CD4-positive, alpha-beta T cell treated with Interleukin-4 for 4 hours (primary cell): Measurements from ENCODE around the gene SREBF2.
A peak's percentile ranks its signal among the peaks of the same experiment; 100 is the strongest.
"Not testable (repeated sequence)": the region's sequence is repeated elsewhere in the genome, so short reads cannot be mapped to it uniquely, and the experiment has no call there.

ENCODE experiments used
- DNase-seq: peaks from one replicate; pipeline ENCODE4 v3.0.0-alpha.2; 2020

The SREBF2 gene

DNA sequence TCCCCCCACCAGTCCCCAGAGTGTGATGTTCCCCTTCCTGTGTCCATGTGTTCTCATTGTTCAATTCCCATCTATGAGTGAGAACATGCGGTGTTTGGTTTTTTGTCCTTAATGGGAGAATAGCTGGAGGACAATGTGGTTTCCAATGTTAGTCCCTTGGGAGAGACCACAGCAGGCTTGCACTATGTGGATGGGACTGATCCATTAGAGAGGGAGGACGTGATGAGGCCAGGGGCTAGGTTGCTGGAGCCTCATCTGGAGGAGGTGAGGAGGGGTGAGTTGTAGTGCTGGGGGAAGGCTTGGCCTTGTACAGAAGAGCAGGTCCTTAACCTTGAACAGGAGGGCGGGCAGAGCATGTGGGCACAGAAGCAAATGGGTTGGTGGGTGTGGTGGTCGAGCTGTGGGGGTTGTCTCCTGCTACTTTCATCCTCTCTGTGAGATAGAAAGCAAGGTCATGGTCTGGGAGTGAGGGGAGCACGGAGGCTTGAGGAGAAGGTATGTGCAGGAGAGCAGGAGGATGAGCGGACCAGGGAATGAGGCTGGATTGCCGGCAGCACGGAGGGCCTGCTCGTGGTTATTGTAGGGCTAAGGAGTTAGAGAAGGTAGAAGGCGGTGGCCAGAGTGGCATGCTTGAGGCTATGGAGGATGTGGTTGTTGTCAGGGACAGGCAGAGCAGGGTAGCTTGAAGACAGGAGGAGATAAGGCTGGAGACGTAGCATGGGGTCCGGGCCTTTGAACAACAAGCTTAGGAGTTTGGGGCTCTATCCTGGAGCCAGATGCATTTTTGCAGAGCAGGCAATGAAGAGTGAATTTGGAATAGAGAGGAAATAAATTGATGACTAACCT is 11.2 kb upstream of the SREBF2 start:
- DNase-seq: no peak

DNA sequence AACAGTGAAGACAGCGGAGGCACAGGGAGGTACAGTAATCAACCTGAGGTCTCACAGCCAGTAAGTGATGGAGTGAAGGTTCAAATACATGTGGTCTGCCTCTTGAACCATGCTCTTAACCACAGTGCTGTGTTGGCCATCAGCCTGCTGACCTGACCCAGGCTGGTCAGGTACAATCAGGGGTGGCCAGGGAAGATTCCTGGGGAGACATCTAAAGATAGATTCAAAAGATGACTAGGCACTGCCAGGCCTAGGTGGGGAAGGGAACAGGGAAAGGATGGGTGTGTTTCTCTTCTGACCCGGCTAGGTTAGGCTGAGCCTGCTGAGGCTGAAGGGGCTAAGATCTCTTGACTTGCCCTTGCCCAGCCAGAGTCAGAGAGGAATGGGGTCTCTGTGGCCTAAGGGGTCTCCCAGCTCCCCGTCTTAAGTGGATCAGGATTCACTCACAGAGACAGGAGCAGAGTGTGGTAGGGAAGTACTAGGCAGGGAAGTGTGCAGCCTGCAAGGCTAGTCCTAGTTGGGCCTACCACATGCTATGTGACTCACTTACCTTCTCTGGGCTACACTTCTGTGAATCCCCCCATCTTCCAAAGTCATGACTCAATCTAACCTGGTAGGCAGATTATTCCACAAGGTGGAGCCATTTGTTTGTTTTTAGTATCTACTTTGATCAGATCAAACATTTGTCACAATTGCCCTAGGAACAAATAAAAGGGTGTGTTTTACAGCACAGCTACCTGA is 10.4 kb upstream of the SREBF2 start:
- DNase-seq: peak; percentile 92

DNA sequence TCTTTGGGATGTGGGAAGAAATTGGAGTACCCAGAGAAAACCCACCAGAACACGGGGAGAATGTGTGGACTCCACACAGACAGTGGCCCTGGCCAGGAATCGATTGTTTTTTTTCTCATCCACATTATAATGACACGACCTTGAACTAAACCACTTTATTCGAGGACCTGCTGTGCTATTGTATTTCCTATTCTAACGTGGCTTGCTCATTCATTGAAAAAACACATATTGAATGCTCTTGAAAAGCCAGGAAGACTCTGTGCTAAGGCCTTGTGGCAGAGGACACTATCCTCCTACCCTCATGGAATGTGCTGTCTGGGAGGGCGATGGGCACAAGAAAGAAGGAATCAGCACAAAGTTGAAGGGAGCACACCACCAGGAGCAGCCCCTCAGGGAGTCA is 9.1 kb upstream of the SREBF2 start:
- no peak for DNase-seq

DNA sequence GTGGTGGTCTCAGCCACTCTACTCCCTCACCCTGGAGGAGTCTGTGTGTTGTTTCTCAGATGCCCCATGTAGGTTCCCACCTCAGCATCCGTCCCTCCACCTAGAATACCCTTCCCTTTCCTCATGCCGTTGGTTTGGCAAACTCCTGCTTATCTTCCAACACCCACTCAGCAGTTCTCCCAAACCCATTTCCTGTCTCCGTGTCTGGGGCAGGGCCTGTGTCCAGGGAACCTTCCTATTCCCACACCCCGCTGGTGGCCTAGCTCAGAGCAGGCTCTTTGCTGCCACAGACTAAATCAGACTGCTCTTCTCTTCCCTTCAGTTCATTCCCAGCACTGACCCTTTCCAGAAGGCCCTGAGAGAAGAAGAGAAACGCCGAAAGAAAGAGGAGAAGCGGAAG is 7.5 kb upstream of the SREBF2 start:
- no peak for DNase-seq

DNA sequence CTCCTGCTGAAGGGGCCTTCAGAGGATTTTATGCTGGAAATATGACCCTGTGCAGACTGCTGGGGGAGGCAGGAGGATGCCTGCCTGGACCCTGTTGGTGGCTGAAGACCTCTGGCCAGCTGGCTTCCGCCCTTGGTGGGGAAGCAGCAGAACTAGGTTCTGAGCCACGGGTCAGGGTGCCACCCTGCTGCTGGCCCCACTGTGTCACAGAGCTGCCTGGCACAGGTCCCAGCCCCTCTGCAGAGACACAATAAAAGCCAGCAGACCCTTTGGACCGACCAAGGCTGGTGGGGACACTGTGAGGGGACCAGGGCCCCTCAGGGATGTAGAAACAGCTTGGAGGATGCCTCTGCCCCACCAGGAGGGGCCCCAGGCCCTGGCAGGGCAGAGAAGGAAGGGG is 6.9 kb upstream of the SREBF2 start:
- DNase-seq: no peak

DNA sequence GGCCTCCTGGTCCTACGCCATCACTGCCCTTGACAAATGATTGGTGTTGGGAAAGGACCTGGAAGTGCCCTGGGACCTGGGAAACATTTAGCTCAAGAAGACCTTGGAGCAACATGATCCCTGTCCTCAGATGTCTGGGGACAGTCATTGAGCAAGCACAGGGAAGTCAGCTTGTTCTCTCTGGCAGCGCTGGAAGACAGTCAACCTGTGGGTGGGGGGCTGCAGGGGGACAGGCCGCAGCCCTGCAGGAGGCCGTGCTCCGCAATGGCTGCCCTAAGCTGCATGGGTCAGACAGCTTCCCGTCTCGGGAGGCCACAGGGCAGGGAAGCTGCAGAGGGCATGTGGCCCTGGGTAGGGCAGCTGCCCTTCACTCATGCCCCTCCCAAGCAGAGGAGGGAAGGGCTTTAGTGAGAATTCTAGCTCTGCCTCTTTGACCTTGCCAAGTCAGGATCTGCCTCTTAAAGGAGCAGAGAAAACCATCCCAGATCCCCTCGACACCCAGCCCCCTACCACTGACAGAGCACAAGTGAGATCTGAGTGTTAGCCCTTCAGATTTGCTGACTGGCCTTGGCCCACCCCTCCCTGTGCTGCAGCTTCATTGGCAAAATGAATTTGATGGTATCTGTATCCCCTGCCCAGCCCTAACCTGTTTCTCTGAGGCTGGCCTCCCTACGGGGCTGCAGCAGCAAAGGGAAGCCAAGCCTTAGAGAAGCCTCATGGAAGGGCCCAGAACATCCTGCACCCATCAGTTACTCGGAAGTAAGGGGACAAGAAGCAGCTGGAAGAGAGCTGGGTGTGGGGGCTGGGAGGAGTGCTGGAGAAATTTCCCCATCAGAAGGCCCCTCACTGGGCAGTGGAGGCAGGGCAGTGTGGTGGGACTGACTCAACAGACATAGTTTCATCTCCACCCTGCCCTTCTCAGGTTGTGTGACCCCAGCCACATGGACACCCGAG is 6.2 kb upstream of the SREBF2 start:
- no peak for DNase-seq

DNA sequence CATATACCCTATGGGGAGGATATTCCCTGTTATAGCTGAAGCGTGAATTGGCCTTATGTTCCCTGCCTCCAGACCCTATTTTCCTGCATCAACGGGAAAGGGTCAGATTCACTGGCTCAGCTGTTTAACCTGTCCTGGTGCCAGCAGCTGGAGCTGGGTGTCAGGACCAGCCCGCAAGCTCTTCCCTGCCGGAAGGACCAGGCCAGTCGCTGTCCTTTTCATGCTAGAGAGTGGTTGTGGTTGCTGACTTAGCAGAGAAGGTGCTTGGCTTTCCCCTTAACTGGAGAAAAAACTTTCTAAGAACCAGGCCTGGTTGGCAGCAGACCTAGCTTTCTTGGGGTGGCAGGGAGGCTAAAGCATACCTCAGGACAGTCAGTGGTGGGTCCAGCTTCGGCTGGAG is 5.2 kb upstream of the SREBF2 start:
- no peak for DNase-seq

DNA sequence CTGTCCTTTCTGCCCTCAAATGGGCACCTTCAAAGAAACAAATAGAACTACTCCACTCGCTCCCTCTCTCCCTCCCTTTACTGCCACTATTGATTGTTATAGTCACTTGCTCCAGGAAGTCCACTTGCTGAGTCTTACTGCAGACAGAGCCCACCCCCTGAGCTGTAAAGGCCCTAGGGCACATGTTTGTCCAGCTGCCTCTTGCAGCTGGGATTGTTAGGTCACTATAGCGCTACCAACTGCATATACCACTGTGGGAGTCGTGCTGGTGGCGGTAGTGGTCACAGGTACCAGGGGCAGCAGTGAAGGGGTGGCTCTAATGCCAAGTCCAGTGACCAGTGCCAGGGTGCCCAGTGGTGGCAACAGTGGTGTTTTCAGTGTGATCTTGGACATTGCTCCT is 4.4 kb upstream of the SREBF2 start:
- no peak for DNase-seq

DNA sequence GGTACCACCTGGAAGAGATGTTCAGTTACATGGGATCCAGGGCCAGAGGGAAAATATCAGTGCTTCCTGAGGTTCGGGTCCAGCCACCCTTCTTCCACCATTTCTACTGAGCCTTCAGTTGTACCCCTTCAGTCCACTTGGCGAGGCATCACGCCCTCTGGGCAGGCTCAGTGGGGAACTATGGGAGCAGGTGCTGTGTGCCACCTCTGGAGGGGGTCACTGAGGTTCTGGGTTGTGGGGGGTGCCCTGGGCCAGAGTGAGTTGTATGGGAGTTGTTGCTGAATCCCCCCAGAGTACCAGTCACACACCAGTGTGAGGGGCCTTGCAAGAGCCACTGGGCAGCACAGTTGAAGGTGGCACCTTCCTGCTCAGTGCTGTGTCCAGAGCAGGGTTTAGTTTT is 2.7 kb upstream of the SREBF2 start:
- no peak for DNase-seq

DNA sequence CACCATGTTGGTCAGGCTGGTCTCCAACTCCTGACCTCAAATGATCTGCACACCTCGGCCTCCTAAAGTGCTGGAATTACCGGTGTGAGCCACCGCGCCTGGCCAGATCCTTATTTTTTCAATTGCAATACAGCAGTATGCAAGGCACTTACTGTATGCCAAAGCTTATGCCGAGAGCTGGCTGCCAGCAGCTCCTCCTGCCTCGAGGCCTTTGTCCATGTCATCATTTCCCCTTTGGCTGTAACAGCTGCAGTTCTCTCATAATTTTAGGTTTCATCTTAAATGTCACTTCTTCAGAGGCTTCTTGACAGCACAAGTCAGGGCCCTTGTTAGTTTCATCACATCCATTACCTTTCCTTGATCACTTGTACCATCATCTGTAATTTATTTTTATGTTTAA is 1.5 kb upstream of the SREBF2 start:
- DNase-seq: no peak

DNA sequence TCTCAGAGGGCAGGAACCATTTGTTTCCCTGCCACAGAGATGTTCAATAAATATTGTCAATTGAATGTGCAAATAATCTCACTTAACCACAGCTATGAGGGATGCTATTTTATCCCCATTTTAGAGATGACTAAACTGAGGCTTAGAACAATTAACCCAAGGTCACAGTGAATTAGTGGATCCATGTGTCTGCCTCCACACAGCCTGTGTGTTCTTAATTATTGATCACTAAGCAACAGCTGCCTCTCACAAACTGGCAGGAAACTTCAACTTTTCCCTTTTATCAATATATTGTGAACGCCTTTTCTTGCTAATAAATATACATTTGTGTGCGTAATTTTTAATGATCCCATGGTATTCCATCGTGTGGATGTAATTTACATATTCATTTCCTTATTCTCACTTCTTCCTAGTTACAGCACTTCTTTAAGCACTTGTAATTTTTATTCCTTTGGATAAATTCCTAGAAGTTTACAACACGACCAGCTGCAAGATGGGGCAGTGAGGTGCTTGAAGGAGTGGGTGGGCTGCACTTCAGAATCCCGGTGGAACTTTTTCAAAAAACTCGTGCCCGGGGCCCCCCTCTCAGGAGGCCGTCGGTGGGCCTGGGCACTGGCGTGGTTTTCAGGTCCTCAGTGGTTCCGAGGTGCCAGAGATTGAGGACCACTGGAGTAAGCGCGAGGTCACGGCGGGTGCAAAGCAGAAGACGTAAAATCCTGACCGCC is 915 bp upstream of the SREBF2 start:
- no peak for DNase-seq

DNA sequence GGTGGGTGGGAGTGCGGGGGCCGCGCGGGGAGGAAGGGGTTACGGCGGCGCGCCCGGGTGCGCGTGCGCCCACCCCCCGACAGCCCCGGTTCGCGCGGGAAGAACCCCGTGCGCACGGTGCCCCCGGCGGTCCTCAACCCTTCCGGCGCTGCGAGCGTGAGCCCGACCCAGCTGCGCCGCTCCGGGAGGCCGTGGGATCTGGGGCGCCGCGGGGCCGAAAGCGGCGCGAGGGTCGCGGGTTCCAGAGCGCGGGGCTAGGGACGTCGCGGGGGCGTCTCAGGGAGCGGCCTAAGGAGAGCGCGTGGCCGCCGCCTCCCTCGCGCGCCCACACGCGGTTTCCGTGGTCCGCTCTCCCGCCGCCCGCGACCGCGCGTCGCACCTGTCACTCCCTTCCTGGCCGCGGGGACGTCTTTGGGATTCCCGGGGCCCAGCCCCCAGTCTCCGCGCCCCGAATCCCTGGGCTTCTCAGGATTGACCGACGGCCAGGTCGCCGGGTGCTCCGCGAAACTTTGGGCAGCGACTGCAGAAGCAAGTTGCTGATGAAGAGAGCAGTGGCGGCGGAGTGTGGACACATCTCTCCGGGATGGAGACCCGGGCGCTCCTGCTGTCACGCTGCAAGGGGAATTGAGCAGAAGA is 582 bp downstream of the SREBF2 start:
- DNase-seq: peak; percentile 30

DNA sequence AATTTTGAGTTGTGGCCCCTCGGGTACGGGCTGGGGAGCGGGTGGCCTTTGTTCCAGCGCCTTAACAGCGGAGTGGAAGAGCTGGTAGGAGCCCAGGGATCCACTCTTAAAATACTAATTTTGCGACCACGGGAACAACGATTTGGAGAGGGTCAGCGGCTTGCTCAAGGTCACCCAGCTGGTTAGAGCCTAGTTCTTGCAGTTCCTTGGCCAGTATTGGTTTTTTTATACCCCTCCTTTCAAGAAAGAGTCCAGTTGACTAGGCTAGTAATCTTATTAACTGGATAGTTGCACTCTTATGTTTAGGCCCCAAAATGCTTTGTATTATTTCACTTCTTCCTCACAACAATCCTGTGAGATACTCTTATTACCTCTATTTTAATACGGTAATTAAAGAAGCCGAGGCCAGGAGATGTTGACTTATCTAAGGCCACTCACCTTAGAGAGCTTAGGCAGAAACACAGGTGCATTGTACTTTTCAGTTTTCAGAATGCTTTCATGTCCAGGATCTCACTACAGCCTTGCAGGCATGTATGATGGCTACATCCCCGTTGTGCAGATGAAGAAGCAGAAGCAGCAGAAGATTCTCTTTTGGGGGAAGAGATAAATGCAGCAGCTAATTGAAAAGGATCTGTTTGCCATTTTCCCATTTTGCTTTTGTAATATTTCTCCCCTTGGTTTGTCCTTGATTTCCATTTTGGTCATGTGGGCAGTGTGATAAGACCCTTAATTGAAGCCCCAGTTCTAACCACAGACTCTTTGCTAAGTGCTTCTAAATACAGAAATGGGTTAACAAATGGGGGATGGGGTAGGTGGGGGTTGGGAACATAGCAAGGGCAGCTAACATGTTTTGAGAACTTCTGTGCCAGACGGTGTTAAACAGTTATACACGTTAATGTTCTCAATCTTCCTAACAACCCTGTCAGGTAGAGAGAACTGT is 1.4 kb downstream of the SREBF2 start:
- DNase-seq: no peak

DNA sequence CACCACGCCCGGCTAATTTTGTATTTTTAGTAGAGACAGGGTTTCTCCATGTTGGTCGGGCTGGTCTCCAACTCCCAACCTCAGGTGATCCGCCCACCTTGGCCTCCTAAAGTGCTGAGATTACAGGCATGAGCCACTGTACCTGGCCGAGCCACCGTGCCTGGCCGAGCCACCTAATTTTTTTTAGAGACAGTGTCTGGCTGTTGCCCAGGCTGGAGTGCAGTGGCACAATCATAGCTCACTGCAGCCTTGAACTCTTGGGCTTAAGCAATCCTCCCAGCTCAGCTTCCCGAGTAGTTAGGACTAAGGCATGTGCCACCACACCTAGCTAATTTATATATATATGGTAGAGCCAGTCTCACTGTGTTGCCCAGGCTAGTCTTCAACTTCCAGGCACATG is 2.6 kb downstream of the SREBF2 start:
- DNase-seq: not testable (repeated sequence)

DNA sequence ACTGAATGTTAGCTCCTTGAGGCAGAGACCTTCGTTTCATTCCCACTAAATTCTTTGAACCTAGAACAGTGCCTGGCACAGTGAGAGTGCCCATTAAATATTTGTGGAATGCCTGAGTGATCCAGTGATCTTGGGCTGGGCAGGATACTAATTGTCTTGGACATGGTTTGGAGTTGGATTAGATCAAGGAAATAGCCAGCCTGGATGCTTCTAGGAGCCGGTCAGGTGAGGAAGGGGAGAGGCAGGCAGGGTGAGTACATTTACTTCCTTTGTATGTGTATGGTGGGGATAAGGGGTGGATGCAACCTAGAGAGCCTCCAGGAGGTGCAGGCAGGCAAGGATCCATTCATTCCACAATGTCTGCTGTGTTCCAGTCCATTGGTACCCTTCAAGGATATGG is 3.6 kb downstream of the SREBF2 start:
- no peak for DNase-seq

DNA sequence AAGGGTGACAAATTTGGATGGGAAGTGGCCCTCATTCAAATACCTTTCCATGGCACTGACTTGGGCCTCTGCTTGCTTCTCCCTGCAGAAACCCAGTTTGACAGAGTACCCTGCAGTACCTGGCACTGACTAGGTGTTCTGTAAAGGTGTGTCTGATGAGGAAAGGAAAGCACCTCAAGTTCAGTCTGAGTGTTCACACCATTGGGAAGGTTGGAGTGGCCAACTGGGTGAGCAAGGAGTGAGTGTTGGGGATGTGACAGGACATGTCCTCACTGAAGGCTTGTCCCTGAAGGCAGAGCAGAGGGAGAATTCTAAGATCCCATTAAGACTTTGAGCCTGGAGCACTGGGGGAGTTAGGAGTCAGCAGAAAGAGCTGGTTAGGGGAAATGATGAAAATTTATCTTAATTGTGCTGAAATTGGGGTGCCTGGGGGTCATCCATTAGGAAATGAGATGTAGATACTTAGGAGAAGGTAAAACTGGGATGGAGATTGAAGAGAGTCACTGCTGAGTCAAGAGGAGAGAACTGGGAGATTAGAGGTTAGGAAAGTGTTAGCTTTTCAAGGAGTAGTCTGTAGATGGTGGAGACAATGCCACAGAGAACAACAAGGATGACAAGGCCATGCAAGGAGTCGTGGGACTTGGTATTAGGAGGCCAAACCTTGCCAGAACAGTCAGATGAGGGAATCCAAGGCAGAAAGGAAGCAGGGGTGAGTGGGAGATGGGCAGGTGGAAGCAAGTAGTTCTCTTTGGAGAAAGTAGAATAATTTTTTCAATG is 6.1 kb downstream of the SREBF2 start:
- DNase-seq: no peak

DNA sequence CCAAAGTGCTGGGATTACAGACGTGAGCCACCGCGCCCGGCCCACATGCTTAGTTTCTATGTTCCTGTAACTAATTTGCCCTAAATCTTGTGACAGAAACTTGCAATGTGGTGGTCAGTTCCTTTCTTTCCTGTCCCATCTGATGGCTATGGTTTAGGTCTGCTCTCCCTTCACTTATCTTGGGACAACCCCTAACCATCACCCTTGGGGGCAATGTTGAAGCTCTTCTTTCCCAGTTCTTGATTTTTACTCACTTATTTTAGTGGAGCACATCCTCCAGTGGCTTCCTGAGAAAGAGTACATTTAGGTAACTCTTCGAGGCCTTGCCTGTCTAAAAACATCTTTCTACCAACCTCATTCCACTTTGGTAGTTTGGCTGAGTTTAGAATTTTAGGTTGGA is 7.3 kb downstream of the SREBF2 start:
- DNase-seq: no peak

DNA sequence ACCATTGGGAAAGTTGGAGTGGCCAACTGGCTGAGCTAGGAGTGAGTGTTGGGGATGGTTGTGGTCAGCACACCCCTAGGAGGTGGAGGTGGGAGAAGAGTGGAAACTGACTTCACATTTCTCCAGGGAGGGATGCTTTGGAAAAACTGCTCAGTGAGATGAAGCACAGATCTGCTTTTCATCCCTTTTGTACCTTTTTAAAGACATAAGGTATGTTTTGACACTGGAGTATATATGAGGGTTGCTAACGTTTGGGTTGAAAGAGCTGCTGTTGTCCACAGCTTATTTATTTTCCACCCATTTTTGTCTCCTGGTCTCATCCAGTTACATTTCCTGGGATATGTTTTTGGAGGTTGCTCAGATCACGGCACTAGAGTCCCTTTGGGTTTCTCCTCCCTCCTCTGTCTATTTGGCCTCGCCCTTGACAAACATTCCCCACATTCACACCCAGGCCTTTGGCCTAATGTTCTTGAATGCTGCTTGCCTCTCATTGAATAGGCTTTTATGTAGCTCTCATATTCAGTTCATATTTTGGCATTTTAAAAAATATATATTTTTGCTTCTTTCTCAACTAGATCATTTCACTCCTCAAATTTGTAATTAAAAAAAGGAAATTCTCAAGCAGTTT is 8.3 kb downstream of the SREBF2 start:
- no peak for DNase-seq
